Measurements from ENCODE around the gene NT5DC4.

NT5DC4 gene

DNA sequence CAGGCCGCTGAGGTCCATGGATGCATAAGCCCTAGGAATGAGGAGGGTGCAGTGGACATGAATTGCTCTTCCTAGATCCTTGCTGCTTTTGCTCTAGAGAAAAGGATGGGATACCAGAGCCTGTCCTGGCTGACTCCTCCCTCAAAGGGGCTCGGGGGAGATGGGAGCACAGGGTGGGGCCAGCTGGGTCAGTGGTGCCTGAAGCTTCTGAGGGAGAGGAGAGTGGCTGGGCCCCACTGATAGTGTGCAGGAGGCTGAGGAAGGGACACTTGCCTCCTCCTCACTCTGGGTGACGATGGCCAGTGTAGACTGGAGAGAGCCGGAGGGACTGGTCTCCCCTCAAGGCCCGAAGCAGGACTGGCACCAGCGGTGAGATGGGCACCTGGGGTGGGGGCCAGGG lies at the start of gene NT5DC4:
Gene NT5DC4 (plus strand): TSS at position 236 of the 400 bp plus-strand sequence. CDS start 60 bp downstream, at position 296.
- no peak for FAIRE-seq

DNA sequence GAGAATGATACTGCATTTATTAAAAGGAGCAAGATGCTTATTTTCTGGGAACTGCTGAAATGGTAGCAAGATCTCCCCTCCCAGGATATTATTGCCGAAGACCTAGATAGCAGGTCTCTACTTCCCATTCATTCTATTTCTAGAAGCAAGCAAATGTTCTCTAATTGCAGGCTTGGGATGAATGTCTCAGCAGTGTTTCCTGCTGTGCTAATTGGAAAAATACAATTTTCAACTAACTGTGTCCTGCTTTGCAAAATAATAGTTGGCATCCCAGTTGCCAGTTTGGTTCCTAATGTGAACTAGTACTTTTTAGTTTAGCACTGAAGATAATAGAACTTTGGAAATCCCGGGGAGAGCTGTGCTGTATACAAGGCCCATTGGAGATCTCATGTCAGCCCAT lies 49.0 kb upstream of the NT5DC4 start:
- FAIRE-seq = no peak

DNA sequence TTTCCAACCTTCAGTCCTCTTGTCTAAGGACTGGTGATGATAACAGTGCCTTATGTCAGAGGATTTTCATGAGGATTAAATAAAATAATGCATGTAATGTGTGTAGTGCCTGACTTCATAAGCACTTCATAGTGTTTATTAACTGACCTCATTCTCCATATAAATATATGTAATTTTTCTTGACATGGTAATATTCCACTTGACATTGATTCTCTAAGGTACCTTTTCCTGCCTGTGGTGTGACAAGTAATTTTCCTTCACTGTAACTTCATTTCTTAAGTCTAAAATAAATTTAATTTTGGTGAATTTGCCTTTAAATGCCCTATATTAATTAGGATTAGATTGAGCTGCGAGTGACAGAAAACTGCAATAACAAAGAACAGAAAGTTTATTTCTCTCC lies 47.8 kb upstream of the NT5DC4 start:
- FAIRE-seq = no peak

DNA sequence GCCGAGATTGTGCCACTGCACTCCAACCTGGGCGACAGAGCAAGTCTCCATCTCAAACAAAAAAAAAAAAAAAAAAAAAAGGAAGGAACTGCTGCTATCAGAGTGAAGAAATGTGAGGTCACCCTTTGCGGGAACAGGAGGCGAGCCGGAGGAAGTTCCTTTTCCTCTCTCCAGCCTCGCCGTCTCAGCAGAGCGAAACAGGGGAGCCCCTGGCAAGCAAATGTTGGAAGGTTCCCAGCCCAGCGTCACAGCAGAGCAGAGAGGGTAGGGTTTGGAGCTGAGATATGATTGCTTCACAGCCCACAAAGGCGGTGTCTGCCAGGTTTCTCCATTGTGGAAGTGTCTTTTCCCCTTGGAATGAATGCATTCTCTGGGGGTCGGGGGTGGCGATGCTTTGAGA lies 46.6 kb upstream of the NT5DC4 start:
- no peak for FAIRE-seq

DNA sequence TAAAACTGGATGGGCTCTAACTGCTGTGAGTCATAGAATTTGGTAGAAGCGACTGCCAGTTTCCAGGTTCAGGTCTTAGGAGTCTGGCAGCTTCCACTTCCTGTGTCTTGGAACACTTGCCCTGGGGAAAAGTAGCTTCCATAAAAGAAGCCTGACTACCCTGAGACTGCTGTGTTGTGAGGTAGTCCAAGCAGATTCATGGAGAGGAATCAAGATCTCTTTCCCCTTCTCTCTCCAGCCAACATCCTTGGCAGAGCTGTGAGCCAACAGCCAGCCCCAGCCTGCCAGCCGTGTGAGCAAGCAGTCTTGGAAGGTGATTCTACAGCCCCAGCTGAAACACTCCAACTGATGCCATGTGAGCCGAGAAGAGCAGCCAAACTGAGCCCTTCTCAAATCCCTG lies 41.3 kb upstream of the NT5DC4 start:
- no peak for FAIRE-seq

DNA sequence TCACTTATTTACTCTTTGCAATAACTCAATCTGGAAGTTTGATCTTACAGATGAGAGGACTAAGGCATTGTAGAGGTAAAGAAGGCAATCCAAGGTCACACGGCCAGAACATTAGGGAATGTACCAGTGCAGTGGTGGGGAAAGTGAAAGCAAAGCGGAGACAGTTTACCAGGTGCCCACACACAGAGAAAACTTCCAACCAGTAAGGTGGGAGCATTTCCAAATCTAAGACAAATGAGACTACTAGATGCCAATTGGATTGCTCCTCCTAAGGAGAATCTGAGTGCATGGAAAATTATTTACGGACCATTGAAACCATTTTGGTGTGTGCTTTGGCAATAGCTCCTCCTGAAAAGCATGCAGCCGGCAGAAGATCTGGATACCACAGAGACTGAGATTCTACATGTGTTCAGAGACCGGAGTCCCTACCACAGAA lies 40.1 kb upstream of the NT5DC4 start:
- FAIRE-seq = no peak

DNA sequence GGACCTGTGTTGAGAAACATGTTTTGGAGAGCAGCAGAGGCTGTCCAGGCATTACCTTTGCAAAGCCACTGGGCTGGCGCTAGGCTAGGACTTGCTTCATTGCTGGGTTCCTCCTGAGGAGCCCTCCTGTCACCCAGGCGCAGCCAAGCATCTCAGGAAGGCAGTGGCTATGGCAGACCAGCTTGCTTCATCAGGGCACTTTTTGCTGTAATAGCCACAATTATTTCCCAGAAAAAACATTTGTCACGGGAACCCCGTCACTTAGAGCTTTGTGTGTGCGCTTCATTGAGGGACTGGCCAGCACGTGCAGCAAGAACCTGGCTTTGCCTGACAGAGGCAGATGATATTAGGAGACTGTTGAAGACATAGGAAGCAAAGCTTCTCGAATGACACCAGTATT lies 38.7 kb upstream of the NT5DC4 start:
- FAIRE-seq = no peak

DNA sequence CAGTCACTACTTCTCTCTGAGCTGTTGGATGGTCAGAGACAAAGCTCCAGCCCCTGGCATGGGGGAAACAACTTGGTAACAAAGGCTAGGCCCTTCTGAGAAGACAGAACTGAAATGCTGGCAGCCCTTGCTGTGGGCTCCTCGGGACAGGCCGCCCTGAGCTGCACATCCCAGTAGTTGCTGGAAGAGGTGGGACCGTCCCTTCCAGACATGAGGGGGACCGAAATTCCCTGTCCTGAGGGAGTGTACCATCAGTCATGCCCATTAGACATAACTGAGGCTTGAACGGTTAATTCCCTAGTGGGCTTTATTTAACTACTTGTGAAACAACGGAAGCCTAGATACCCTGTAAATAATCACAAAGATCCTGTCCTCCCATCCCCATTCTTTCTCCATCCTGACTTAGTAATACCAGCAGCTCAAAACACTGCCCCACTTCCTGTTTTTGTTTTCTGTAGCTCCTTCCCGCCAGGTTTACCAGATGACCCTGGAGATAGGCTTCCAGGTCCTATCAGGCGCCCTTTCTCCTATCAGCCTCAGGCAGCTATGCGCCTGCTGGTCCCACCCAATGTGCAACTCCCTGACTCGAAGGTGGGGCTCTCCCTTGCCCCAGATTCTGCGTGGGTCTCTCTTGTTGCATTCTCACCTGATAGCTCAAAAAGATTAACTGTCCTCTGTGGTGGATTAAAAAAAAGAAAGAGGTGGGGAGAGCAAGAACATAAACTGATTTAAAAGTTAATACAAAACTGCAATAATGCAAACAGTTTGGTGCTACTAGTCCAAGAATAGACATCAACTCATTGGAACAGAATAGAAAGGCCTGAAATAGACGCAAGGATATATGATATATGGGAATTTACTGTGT lies 37.0 kb upstream of the NT5DC4 start:
- no peak for FAIRE-seq

DNA sequence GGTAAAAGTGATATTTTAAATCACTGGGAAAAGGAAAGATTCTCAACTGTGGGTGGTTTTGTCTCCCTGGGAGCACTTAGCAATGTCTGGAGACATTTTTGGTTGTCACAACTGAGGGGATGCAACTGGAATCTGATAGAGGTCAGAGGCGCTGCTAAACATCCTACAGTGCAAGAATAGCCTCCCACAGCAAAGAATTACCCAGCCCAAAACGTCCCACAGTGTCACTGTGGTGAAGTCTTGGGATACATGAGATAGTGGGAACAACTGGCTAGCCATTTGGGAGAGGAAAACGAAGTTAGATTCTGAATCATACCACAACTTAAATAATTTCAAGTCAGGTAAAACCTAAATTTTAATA lies 36.4 kb upstream of the NT5DC4 start:
- no peak for FAIRE-seq

DNA sequence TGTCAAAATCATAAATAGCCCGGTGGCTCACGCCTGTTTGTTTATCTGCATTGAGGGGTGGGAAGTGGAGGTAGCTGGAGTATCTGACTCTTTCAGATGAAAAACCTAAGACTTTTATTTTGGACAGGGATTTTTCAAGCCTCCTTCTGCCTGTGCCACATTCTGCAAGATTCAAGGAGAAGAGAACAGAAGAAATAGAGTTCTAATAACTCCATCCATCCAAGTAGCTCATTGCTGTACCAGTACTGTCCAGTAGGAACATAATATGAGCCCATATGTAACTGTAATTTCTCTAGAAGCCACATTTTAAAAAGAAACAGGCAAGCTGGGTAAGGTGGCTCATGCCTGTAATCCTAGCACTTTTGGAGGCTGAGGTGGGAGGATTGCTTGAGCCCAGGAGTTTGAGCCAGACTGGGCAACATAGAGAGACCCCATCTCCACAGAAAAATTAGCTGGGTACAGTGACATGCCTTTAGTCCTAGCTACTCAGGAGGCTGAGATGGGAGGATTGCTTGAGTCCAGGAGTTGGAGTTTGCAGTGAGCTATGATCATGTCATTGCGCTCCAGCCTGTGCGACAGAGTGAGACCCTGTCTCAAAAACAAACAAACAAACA lies 35.4 kb upstream of the NT5DC4 start:
- no peak for FAIRE-seq

DNA sequence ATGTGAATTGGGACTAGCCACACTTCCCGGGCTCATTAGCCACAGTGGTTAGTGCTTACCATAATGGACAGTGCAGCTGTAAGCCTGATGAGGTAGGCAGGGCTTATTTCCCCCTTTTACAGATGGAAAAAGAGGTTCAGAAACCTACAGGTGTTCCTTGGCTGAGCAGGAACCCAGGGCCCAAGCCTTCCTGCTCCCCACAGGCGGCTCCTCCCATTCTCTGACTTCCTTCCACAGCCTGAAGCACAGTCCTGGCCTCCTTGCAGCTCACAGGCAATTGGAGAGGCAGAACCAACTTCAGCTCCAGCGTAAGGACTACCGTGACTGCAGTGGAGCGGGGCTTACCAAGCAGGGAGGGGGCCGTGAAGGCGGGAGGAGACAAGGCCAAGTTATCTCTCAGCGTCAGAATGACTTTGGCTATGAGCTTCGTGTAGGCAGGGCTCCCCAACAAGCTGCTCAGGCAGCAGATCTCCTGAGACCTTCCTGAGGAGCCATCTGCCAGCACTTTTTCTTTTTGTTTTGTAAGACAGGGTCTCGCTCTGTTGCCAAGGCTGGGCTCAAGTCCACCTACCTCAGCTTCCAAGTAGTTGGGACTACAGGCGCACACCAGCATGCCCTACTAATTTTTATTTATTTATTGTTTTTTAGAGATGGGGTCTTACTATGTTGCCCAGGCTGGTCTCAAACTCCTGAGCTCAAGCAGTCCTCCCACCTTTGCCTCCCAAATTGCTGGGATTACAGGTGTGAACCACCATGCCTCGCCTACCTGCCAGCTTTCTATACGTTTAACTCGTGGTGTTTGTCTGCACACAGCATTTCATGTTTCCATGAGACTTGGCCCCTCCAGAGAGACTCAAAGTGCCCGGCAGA lies 34.2 kb upstream of the NT5DC4 start:
- no peak for FAIRE-seq

DNA sequence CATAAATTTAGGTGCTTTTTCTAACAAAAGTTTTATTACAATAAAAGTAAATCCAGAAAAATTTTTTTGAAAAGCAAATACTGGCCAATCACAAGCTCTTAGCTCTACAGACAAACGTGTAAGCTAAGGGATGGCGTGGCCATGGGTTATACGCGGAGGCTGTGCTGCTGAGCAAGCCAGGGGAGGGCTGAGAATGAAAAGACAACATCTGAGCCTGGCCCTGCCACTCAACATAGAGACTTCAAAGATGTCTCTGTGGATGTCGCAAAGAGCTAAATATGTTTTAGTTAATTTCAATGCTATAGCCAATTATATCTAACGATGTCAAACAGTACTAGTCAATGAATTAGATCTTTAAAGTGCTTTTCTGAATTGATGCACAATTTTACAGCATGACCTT lies 33.3 kb upstream of the NT5DC4 start:
- FAIRE-seq = no peak

DNA sequence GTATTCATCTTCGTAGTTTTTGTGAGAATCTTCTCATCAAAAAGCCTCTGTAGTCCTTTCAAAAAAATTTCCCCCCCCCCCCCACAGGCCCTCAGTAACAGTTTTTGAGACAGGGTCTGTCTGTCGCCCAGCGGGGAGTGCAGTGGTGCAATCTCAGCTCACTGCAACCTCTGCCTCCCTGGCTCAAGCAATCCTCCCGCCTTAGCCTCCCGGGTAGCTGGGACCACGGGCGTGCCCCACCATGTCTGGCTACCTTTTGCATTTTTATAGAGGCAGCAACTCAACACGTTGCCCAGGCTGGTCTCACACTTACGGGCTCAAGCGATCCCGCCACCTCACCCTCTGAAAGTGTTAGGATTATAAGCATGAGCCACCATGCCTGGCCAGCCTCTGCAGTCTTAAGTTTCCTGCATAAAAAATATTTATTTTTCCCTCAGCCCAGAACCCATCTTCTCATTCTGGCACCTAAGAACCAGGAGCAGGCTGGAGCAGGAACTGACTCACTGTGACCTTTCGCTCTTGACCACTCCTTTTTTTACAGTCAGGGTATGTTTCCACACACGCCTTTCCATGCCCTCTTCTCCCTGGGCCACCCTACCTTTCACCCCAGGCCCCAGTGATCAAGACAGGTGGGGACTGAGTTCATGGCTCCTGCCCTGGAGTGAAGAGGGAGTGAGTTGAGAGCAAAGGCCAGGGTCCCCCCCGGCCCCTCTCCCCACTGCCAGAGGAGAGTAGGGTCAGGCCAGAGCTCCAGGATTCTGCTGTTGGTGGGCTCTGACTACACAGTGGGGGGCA lies 32.5 kb upstream of the NT5DC4 start:
- no peak for FAIRE-seq

DNA sequence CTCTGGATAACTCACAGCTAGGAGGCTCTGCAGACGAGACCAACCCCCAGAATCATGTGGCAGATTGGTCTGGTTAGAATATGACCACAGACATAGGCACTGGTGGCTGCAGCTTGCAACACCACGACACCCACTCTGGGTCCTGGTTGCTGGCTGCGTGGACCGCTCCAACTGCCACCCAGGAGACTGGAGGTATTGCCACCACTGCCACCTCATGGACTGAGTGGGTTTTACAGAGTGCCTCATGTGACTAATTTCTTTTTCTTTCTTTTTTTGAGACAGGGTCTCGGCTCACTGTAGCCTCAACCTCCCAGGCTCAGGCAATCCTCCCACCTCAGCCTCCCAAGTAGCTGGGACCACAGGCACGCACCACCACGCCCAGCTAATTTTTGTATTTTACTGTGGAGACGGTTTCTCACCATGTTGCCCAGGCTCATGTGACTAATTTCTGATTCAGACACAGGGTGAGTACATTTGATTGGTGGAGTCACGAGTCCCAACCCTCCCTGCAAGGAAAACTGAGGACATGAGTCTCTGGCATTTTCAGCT lies 29.9 kb upstream of the NT5DC4 start:
- FAIRE-seq = no peak

DNA sequence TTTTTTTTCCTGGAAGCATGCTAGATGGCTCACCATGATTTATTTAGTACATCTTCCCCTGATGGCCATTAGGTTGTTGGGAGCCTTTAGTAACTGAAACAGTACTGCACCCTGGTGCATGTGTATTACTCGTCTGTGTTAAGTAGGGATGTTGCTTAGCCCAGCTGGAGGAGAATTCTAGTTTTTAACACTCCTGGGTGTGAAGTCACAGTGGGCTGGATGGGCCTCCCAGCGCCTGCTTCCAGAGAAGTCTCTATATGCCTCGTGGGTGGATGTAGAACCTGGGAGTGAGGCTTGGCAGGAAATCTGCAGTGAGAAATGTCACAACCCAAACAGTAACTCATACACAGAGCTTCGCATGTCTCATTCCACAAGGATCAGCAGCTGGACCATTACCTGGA lies 28.9 kb upstream of the NT5DC4 start:
- no peak for FAIRE-seq

DNA sequence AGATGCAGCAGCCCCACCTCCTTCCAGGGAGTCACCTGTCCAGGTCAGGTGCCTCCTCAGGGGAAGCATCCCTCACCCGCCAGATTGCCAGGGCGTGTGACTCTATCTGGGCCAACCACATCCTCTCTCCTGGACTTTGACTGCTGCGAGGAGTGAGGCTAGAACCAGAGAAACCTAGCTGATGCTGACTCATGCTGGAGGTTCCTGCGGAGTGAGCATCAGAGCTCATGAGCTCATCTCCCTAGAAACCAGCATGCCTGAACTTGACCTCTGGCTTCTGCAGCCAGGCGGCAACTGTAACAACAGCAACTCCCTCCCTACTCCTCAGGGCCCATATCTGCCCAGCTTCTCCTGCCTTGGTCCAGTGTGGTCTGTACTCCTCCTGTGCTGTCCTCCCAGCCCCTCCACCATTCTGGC lies 28.3 kb upstream of the NT5DC4 start:
- no peak for FAIRE-seq

DNA sequence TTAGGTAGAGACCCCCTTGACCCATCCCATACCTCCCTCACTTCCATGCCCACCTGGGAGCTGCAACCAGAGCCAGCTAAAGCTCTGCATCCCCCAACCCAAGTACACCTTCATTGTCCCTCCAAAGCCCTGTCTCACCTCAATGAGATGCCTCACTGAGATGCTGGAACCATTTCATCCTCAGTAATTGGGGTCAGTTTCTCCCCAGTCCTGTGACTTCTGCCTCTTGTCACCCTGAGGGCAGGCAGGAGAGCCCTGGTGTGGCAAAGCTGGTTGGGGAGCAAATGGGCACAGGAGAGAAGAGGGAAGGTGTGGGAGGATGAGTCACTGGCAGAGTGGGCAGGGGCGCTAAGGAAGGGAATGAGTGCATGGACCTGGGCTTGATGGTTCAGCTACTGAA lies 27.9 kb upstream of the NT5DC4 start:
- FAIRE-seq = no peak

DNA sequence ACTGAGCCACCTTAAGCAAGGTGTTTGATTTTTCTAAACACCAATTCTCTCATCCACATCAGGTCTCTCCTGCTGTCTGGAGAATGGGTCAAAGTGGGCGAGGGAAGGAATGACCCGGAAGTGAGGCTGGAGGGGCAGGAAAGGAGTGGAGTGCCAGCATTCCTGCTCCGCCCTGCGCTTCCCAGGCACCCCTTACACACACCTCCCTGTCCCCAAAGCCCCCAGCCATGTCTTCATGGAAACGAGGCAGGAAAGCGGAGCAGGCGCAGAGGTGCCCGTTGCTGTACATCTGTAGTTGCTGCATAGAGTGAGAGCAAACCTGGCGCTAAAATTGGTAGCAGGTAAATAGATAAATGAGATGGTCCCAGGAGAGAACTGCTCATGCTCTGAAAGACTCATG lies 27.2 kb upstream of the NT5DC4 start:
- no peak for FAIRE-seq

DNA sequence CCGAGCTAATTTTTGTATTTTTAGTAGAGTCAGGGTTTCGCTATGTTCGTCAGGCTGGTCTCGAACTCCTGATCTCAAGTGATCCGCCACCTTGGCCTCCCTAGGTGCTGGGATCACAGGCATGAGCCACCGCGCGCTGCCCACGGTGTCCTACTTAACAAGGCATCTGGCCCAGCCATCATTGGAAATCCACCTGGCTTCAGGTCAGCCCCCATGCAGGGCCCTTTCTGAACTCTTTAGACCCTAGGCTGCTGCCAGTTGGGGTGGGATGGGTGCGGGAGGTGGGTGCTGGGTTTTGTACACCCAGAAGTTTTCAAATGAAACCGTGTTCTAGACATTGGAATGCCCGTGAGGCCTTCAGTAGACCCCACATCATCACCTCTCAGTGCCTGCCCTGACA lies 26.6 kb upstream of the NT5DC4 start:
- FAIRE-seq = no peak

DNA sequence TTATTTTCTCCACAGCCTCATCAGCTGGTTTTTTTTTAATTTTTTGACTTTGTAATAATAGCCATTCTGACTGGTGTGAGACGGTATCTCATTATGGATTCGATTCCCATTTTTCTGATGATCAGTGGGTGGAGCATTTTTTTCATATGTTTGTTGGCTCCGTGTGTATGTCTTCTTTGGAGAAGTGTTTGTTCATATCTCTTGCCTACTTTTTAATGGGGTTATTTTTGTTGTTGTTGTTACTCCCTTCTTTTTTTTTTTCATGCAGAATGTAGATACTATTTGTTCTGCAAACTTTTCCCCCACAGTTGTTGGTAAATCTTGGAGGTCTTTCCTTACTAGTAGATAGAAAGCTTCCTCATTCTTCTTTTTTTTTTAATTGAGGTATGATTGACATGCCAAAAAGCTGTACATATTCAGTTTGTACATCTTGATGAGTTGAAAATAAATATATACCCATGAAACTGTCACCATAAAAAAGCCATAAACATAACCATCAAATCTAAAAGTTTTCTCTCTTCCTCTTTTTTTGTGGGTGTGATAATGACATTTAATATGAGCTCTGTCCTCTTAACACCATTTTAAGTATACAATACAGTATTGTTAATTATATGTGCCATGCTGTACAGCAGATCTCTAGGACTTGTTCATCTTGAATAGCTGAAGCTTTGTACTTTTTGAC lies 21.8 kb upstream of the NT5DC4 start:
- FAIRE-seq = no peak

DNA sequence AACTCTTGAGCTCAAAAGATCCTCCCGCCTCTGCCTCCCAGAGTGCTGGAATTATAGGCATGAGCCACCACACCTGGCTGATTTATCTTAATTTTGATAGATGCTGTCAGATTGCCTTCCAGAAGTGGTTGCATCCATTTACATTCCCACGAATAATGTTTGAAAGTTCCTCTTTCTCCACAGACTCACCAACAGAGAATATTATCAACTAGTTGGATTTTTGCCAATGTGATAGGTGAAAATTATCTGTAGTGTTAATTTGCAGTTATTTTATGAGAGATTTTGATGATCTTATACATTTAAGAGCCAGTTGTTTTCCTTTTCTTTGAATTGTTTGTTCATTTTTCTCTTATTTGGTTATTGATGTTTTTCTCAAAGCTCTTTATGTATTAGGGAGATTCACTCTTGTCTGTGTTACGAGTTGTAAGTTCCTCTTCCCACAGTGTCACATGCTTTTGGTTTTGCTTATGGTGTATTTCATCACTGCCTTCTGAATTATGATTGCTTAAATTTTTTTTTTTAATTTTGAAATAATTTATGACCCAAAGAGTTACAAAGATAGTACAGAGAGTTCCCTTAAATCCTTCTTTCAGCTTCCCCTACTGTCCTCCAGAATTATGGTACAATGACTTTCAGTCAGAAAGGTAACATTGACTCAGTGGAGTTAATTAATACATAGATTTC lies 20.7 kb upstream of the NT5DC4 start:
- FAIRE-seq = no peak

Measured in TTC549 (cell line).